ENCODE results near the gene SMURF1. TPM values are rescaled to one million over a fixed set of nuclear protein-coding genes. Genes with fewer than 3 reads are reported as not detected.
A peak's percentile ranks its signal among the peaks of the same experiment; 100 is the strongest.

The SMURF1 gene
- total and polyA plus RNA-seq, 10 donors, result 2.5 to 29.0 (median 21.0) TPM

GRCh38 chr7:99076615-99077014 lies 67.3 kb downstream of the SMURF1 start:
- no peak for TF ChIP-seq POLR2A (IDR thresholded peaks at IDR 0.05)
- TF ChIP-seq CTCF (IDR thresholded peaks at IDR 0.05 in 8 of 11, conservative IDR thresholded peaks at IDR 0.05 in 3 of 11), result no peak
- TF ChIP-seq POLR2AphosphoS5 (IDR thresholded peaks at IDR 0.05), result peak in 1 of 3 donors; percentile 35
- peaks cover 0 to 4% (median 0%) of the 10 kb centered on the region in 8 donors for H3K9me3 ChIP-seq
- H3K36me3 ChIP-seq, result no peaks in the 10 kb centered on the region
- intact Hi-C loops (cut with DNase I; ENCODE audit: low total_unique reads), result no loop called here
- no peak overlapping the region for H3K4me3 ChIP-seq
- no peak for DNase-seq
- no peaks in the 10 kb centered on the region for H3K27me3 ChIP-seq (replicated peaks in 1 of 7)
- no peak overlapping the region for H3K27ac ChIP-seq
- WGBS, 5 donors, result 94 to 96% (median 96%) methylated on average over 10 of the region's 10 CpGs
- H3K4me1 ChIP-seq, result peaks cover 0 to 70% (median 27%) of the 10 kb centered on the region in 6 donors

GRCh38 chr7:99073839-99074446 lies 70.0 kb downstream of the SMURF1 start:
- intact Hi-C loops (cut with DNase I; ENCODE audit: low total_unique reads), result no loop called here
- H3K4me3 ChIP-seq, result no peak overlapping the region
- H3K4me1 ChIP-seq, result peaks cover 0 to 68% (median 19%) of the 10 kb centered on the region in 6 donors
- no peaks in the 10 kb centered on the region for H3K36me3 ChIP-seq
- TF ChIP-seq POLR2A (IDR thresholded peaks at IDR 0.05), result no peak
- TF ChIP-seq CTCF (IDR thresholded peaks at IDR 0.05 in 8 of 11, conservative IDR thresholded peaks at IDR 0.05 in 3 of 11), result no peak
- TF ChIP-seq POLR2AphosphoS5 (IDR thresholded peaks at IDR 0.05), result no peak
- no peak for DNase-seq
- no peaks in the 10 kb centered on the region for H3K27me3 ChIP-seq (replicated peaks in 1 of 7)
- peaks cover 0 to 4% (median 0%) of the 10 kb centered on the region in 8 donors for H3K9me3 ChIP-seq
- WGBS, 5 donors, result 86 to 98% (median 94%) methylated on average over 2 of the region's 2 CpGs
- H3K27ac ChIP-seq, result no peak overlapping the region

GRCh38 chr7:99072126-99072525 lies 71.8 kb downstream of the SMURF1 start:
- WGBS, 5 donors, result 90 to 95% (median 94%) methylated on average over 7 of the region's 7 CpGs
- H3K27ac ChIP-seq, result no peak overlapping the region
- DNase-seq, result no peak
- intact Hi-C loops (cut with DNase I; ENCODE audit: low total_unique reads), result no loop called here
- no peaks in the 10 kb centered on the region for H3K27me3 ChIP-seq (replicated peaks in 1 of 7)
- peaks cover 0 to 4% (median 0%) of the 10 kb centered on the region in 8 donors for H3K9me3 ChIP-seq
- H3K36me3 ChIP-seq, result no peaks in the 10 kb centered on the region
- H3K4me1 ChIP-seq, result peaks cover 0 to 59% (median 13%) of the 10 kb centered on the region in 6 donors
- H3K4me3 ChIP-seq, result no peak overlapping the region
- TF ChIP-seq POLR2A (IDR thresholded peaks at IDR 0.05), result no peak

- H3K36me3 ChIP-seq, result no peaks in the 10 kb centered on the region
These were observed 73.5 kb downstream of the SMURF1 start for GRCh38 chr7:99070361-99070760.

More at GRCh38 chr7:99070361-99070760, 73.5 kb downstream of the SMURF1 start:
- H3K9me3 ChIP-seq, result peaks cover 0 to 4% (median 0%) of the 10 kb centered on the region in 8 donors
- peaks cover 0 to 42% (median 13%) of the 10 kb centered on the region in 6 donors for H3K4me1 ChIP-seq
- WGBS, 5 donors, result 76 to 87% (median 78%) methylated on average over 3 of the region's 3 CpGs
- H3K27me3 ChIP-seq (replicated peaks in 1 of 7), result no peaks in the 10 kb centered on the region
- TF ChIP-seq CTCF (IDR thresholded peaks at IDR 0.05 in 8 of 11, conservative IDR thresholded peaks at IDR 0.05 in 3 of 11) (no peak), POLR2AphosphoS5 (IDR thresholded peaks at IDR 0.05) (no peak), POLR2A (IDR thresholded peaks at IDR 0.05) (no peak)
- intact Hi-C loops (cut with DNase I; ENCODE audit: low total_unique reads), result no loop called here
- no peak for DNase-seq
- H3K4me3 ChIP-seq, result no peak overlapping the region
- no peak overlapping the region for H3K27ac ChIP-seq
